ENCODE results near the gene ADGRG3. TPM values are rescaled to one million over a fixed set of nuclear protein-coding genes. Genes with fewer than 3 reads are reported as not detected.
A peak's percentile ranks its signal among the peaks of the same experiment; 100 is the strongest.

ADGRG3 gene
- polyA plus RNA-seq, 3 donors from 2014 or later = 13.1 to 18.4 (median 15.7) TPM

DNA sequence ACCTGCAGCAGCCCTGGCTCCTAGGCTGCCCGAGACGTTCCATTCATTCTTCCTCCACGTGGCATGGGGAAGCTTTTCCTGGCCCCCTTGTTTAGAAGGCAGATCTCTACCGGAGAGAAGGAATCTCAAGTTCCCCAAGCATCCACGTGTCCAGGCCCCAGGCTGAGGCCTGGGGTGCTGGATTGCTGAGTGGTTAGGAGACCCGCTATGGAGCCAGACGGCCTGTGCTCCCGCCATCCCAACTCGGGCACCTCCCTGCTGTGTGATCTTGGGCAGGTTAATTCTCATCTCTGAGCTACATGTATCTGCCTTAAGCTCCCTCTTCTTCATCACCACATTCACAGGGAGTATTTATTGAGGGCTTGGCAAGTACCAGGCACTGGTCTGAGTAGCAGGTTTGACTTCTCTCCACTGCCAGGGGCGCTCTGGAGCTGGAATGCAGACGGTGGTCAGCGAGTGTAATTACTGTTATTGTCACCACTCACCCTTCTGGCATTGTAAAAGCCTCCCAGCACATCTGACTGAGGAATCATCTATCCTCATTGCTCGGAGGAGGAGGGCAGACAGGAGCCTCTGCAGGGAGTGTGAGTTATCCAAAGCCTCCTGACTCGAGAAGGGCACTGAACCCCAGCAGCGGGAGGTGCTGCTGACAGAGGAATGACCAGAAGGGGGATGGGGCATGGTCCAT is 40.8 kb upstream of the ADGRG3 start:
- Mint-ChIP-seq H3K36me3 (no peaks in the 10 kb centered on the region), H3K4me1 (peaks cover 13 to 18% of the 10 kb centered on the region in 2 donors), H3K27me3 (ENCODE audit: low read depth in 3 of 3) (peaks cover 0 to 6% (median 3%) of the 10 kb centered on the region in 3 donors), H3K9me3 (no peaks in the 10 kb centered on the region), H3K27ac (peak overlapping the region in 2 of 6 donors; percentile 40 to 57), H3K4me3 (no peak overlapping the region)
- DNase-seq = no peak

DNA sequence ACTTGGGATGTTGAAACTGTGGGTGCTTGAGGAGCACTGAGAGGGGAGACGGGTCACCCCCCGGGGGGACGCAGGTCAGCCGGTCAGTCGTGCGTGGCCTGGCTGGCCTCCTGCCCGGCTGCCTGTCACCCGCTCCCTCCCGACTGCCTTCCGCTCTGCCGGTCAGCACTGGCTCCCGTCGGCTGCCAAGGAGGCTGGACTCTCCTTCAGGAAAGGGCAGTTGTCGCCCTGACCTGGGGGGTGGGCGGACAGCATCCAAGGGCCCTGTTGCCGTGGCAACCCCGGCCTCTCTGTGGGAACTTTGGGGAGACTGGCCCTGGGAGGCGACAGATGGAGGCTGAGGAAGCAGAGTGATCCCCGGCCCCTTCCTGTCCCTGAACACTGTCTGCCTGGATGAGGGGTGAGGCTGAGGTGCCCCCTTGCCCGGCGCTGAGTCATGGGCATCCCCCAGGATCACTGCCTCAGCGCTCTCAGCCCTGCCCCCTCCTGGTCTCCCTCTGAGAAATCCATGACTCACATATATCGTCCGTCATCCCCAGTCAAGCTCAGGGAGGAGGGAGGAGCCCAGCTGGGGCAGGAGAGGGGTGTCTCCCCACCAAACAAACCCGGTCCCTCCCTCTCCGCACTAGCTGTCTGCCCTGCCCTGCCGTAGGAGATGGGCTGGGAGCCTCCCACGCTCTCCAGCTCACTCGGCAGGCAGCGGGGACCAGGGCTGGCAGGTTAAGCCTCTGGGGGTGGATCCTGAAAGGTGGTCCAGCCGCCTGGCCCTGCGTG is 39.9 kb upstream of the ADGRG3 start, which contains the start of gene ADGRG1:
TSS of gene ADGRG1 (plus strand) at position 623 of the 774 bp plus-strand sequence. CDS start 21,658 bp downstream, outside the sequence.
- H3K27me3 Mint-ChIP-seq (ENCODE audit: low read depth in 3 of 3) = peaks cover 0 to 6% (median 3%) of the 10 kb centered on the region in 3 donors
- H3K27ac Mint-ChIP-seq = peak within 1 kb of the TSS in 5 of 6 donors; percentile 65 to 93 (median 74)
- H3K4me3 Mint-ChIP-seq = peak within 1 kb of the TSS; percentile 2 to 77 (median 72)
- H3K36me3 Mint-ChIP-seq = no peaks in the 10 kb centered on the region
- H3K4me1 Mint-ChIP-seq = peaks cover 13 to 18% of the 10 kb centered on the region in 2 donors
- DNase-seq = peak in 1 of 3 donors; percentile 19
- no peaks in the 10 kb centered on the region for H3K9me3 Mint-ChIP-seq

DNA sequence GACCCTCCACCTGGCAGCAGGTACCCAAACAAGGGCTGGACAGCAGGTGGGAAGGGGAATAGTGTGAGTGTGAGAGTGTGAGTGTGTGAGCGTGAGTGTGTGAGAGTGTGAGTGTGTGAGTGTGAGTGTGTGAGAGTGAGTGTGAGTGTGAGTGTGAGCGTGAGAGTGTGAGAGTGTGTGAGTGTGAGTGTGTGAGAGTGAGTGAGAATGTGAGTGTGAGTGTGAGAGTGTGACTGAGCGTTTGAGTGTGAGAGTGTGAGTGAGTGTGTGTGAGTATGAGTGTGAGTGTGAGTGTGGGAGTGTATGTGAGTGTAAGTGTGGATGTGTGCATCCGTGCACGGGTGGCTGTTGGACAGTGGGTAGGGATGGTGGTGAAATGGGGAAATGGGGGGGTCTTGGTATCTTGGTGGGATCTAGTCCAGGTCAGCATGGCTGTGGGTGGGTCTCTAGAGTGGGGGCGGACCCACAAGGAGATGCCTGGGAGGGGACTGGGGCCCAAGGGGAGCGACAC is 39.3 kb upstream of the ADGRG3 start:
- Mint-ChIP-seq H3K4me1 (peaks cover 13 to 18% of the 10 kb centered on the region in 2 donors), H3K9me3 (no peaks in the 10 kb centered on the region), H3K36me3 (no peaks in the 10 kb centered on the region), H3K27me3 (ENCODE audit: low read depth in 3 of 3) (peaks cover 0 to 6% (median 3%) of the 10 kb centered on the region in 3 donors), H3K27ac (peak overlapping the region in 5 of 6 donors; percentile 65 to 93 (median 74)), H3K4me3 (peak overlapping the region; percentile 2 to 77 (median 72))
- no peak for DNase-seq

DNA sequence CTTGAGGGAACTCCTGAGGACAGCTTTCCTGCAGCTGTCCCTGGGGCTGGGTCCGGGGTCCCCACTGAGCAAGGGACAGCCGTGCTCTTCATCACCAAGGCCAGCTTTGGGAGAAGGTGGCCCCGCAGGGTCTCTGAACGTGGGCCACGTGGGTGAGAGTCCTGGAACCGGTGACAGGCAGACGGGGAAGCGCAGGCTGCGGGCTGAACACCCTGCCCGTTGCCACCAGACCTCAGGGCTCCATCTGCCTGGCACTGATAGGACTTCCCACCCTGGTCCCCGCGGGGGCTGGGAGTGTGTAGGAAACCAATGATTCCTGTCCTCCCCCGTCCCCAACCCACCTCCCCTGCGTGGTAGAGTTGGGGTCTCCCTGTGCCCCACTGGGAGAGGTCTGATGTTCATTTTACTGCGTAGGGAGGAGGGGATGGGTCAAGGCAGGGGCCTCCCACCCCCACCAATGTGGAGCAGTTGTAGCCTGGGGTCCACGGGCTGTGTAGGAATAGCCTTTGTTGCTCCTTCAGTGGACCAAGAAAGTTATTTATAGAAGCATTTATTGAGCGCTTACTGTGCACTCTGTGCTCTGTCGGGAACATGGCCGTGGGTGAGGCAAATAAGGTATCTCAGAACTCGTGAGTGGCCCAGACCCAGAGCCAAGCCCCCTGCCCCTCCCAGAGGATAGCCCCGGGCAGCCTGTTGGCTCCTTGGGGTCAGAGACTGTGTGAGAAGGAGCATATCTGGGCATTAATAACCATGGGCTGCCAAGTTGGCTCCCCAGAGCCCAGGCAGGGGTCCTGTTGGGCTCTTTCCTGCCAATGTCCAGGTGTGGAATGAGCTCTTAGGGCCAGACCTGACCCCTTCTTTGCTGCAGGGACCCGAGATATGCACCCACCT is 38.3 kb upstream of the ADGRG3 start:
- Mint-ChIP-seq H3K27ac (peak overlapping the region in 4 of 6 donors; percentile 35 to 73 (median 64)), H3K27me3 (ENCODE audit: low read depth in 3 of 3) (peaks cover 0 to 6% (median 3%) of the 10 kb centered on the region in 3 donors), H3K4me3 (peak overlapping the region; percentile 35 to 77 (median 73)), H3K4me1 (peaks cover 13 to 18% of the 10 kb centered on the region in 2 donors), H3K9me3 (no peaks in the 10 kb centered on the region), H3K36me3 (no peaks in the 10 kb centered on the region)
- DNase-seq = no peak

DNA sequence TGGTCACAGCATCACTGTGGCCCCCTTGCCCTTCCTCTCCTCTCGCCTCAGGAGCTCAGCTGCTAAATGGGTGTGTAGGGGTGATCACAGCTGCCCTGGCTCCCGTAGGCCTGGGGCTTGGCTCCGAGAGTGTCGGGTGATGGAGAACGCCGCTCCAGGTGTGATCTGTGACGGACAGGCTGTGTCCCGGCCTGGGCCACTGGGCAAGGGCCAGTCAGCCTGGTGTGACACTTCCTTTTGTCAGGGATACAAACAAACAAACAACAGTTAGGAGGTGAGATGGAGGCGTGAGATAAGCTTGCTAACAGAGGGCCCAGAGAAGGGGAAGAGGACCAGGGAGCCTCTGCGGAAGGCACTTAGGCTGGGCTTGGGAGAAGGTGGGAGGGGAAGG is 37.7 kb upstream of the ADGRG3 start:
- Mint-ChIP-seq H3K9me3 (no peaks in the 10 kb centered on the region), H3K27me3 (ENCODE audit: low read depth in 3 of 3) (peaks cover 0 to 6% (median 3%) of the 10 kb centered on the region in 3 donors), H3K27ac (peak overlapping the region in 5 of 6 donors; percentile 10 to 88 (median 43)), H3K4me1 (peaks cover 13 to 18% of the 10 kb centered on the region in 2 donors), H3K36me3 (no peaks in the 10 kb centered on the region), H3K4me3 (peak overlapping the region; percentile 6 to 77 (median 73))
- no peak for DNase-seq

DNA sequence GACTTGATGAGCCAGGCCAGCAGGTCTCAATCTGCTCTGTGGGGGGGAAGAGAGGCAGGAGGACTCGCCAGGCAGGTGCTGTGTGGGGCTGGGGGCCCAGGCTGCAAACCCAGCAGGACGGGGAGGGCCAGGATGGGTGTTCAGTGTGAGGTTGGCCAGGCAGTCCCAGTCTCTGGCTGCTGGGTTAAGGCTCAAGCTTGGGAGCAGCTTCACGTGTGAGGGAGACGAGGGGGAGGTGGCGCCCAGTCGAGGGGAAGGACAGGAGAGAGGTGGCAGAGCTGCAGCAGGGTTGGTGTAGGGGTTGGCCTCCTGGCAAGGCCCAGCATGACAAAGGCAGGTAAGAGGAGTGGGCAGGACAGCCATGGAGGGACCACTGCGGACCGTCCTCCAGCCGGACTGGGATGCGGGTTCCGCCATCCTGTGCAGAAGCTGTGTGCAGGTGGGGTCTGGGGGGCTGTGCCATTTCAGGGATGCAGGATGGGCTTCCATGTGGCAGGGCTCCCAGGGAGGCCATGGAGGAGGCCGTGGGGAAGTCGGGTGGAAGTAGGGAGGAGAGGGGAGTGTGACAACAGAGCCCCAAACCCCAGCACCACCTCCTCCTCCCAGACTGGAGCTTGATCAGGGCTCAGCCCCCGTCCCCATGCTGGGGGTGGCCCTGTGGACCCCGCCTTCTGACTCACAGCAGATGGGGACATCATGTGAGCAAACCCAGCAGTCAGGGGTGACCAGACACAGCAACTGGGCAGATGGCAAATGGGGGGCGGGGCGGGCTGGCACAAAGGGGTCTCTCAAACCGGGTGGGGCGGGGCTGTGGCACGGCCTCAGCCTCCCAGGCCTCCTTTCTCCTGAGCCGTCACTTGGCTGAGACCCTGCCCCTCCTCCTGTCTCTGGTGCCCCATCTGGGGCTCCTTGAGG is 36.9 kb upstream of the ADGRG3 start:
- Mint-ChIP-seq H3K4me3 (peak overlapping the region in 4 of 5 donors; percentile 5 to 73 (median 42)), H3K36me3 (no peaks in the 10 kb centered on the region), H3K4me1 (peaks cover 13 to 18% of the 10 kb centered on the region in 2 donors), H3K9me3 (no peaks in the 10 kb centered on the region), H3K27ac (peak overlapping the region in 4 of 6 donors; percentile 43 to 88 (median 54)), H3K27me3 (ENCODE audit: low read depth in 3 of 3) (peaks cover 0 to 4% (median 3%) of the 10 kb centered on the region in 3 donors)
- DNase-seq = no peak

DNA sequence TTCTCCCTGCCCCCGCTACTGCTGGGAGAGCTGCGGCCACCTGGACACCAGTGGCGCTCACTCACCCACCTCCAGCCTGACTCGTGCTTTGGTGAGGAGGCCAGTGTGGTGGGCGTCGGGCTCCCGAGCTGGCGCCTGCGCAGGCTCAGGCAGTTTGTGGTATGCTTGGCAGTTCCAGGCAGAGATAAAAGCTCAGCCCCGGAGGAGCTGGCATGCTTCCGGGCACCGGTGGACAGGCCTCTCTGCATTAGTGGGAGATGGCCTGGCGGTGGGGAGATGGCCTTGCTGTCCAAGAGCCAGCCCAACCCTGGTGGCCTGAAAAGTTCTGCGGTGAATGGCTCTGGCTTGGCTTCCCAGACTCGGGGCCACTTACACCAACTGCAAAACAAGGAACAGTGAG is 35.5 kb upstream of the ADGRG3 start:
- no peak for DNase-seq
- Mint-ChIP-seq H3K36me3 (no peaks in the 10 kb centered on the region), H3K27ac (peak overlapping the region in 1 of 6 donors; percentile 24), H3K4me3 (no peak overlapping the region), H3K27me3 (ENCODE audit: low read depth in 3 of 3) (peaks cover 0 to 7% (median 0%) of the 10 kb centered on the region in 3 donors), H3K4me1 (peaks cover 11 to 19% of the 10 kb centered on the region in 2 donors), H3K9me3 (no peaks in the 10 kb centered on the region)

DNA sequence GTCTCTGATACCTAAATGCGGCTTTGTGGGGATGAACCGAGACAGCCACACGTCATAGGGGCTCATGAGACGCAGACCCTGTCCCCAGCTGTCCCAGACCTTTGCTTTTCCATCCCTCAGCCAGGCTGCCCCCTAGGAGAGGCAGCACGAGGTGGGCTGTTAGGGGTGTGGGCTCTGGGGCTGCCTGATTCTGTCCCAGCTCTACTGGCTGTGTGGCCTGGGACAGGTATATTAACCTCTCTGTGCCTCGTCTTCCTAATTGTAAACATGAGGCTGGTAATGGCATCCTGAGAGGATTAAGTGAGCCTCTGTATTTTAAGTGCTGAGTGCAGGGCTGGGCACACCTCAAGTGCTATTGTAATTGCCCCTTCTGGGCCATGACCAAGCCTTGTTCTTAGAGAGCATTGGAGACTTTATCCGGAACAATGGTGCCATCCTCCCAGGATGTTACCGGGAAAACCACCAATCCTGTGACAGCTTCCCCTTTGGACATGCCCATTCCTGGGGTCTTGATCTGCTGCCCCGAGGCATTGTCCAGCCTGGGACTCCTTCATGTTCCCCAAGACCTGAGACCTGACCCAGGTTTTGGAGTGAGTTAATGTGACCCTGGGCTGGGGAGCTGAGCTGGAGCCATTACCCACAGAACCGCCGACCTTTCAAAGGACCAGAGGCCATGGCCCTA is 34.6 kb upstream of the ADGRG3 start:
- peaks cover 0 to 7% (median 0%) of the 10 kb centered on the region in 3 donors for H3K27me3 Mint-ChIP-seq (ENCODE audit: low read depth in 3 of 3)
- H3K36me3 Mint-ChIP-seq = no peaks in the 10 kb centered on the region
- H3K27ac Mint-ChIP-seq = no peak overlapping the region
- DNase-seq = no peak
- no peaks in the 10 kb centered on the region for H3K9me3 Mint-ChIP-seq
- no peak overlapping the region for H3K4me3 Mint-ChIP-seq
- peaks cover 10 to 22% of the 10 kb centered on the region in 2 donors for H3K4me1 Mint-ChIP-seq

DNA sequence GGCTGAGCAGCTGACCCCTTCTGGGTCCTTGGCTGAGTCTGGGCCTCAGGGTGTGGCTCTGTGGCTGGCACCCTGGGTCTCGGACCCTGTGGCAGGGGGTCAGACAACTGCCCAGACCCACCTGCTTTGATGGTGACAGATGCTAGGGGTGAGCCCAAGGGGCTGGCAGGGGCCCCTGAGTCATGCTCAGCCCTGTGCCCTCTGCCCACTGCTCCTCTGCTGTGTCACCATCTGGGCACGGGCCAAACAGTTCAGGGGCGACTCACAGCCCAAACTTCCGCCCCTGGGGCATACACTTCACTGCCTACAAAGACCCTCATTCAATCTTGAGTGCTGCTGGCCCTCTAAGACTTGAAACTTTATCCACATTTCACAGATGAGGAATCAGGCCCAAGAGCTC is 33.9 kb upstream of the ADGRG3 start:
- no peak overlapping the region for H3K27ac Mint-ChIP-seq
- peaks cover 4 to 15% of the 10 kb centered on the region in 2 donors for H3K4me1 Mint-ChIP-seq
- no peaks in the 10 kb centered on the region for H3K9me3 Mint-ChIP-seq
- H3K27me3 Mint-ChIP-seq (ENCODE audit: low read depth in 3 of 3) = peaks cover 0 to 4% (median 0%) of the 10 kb centered on the region in 3 donors
- H3K36me3 Mint-ChIP-seq = no peaks in the 10 kb centered on the region
- H3K4me3 Mint-ChIP-seq = no peak overlapping the region
- no peak for DNase-seq

DNA sequence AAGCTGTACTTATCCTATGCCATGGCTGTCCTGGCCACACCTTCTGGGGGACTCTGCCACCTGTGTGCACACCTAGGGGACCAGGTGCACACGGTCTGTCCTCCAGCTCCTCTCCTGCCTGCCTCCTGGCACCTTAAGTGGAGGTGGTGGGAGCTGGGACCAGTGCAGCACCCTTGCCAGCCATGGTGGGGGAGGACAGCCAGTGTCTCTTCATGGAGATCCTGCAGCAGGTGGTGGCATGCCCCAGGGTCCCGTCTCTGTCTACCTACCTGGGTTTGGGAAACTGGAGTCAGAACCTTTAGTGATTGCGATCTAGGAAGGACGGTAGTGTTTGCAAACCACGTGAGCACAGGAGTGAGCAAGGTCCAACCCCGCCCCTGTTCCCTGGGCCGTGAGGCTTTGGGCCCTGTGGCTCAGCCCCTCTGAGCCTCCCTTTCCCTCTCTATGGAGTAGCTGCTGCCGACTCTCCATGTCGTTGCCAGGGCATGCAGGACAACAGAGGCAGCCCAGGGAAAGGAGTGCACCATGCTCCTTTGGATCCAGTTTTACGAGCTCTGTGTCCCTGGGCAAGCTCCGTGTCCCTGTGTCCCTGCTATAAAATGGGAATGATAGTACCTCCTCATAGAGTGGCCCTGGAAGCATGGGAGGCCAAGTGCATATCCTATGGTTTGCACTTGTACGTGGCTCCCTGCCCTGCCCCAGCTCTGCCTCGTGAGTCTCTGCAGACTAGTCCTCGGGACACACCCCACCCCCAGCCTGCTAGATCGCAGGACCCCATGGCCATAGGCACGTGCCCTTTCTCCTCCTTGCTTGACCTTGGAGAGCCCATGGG is 32.6 kb upstream of the ADGRG3 start:
- Mint-ChIP-seq H3K4me1 (peaks cover 4 to 20% of the 10 kb centered on the region in 2 donors), H3K9me3 (no peaks in the 10 kb centered on the region), H3K4me3 (no peak overlapping the region), H3K36me3 (no peaks in the 10 kb centered on the region), H3K27me3 (ENCODE audit: low read depth in 3 of 3) (peaks cover 0 to 8% (median 0%) of the 10 kb centered on the region in 3 donors), H3K27ac (no peak overlapping the region)
- DNase-seq = no peak

DNA sequence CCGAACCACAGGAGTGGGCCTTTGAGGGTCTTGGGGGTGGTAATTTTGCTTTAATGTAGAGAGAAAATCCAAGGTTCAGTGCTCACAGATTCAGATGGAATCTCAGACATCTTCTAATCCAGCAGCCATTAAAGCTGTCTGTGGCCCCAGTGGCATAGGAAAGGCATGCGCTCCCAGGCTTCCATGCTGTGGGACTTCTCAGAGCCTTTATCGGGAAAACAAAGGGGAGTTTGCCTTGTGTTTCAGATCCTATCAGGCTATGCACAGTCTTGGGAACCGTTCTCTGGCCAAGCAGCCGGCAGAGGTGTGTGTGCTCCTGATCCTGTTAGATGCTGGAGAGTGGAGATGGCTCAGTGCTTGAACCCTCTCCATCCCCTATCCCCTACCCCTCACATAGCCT is 31.9 kb upstream of the ADGRG3 start:
- Mint-ChIP-seq H3K4me1 (peaks cover 5 to 22% of the 10 kb centered on the region in 2 donors), H3K36me3 (no peaks in the 10 kb centered on the region), H3K27ac (peak overlapping the region in 1 of 6 donors; percentile 5), H3K9me3 (no peaks in the 10 kb centered on the region), H3K27me3 (ENCODE audit: low read depth in 3 of 3) (peaks cover 0 to 8% (median 2%) of the 10 kb centered on the region in 3 donors), H3K4me3 (no peak overlapping the region)
- no peak for DNase-seq

Data from immature natural killer cell (primary cell).